K562 (cell line): Measurements from ENCODE around the gene CD52. TPM values are rescaled to one million over a fixed set of nuclear protein-coding genes. Genes with fewer than 3 reads are reported as not detected.

Experiments
- ATAC-seq: fragments of 200-7000 bp; cut with Tn5 transposase; 3 replicates; pipeline ENCODE4 v1.9.1; 2020; ENCODE audit warnings: moderate library complexity
- BruUV-seq: library from RNA; stranded (reverse); fragments of 400-500 nt; replicated peaks from 2 replicates; lab custom pipeline; 2021; lab: Mats Ljungman, UMichigan
- CTCF ChIA-PET: fragments of 300-600 bp; formaldehyde crosslinking; extraction: SDS; loops from one replicate; lab custom pipeline; 2021; ENCODE audit warnings: low intra/inter-chr PET ratio; lab: Yijun Ruan, JAX
- POLR2A ChIA-PET: fragments of 300-600, 350-650 bp; sonication (Branson Sonifier 250); formaldehyde crosslinking; extraction: SDS; loops from one replicate; lab custom pipeline; 2021; ENCODE audit warnings: antibody characterized with exemption, inconsistent platforms; lab: Yijun Ruan, JAX
- DNase-seq, 4 experiments: peaks; one replicate each; pipeline versions ENCODE4 v3.0.0 to v3.0.0-alpha.2; 2011 to 2018; ENCODE audit warnings: low spot score in 3 of 4, mixed read lengths in 3 of 4; ENCODE audit errors: extremely low read depth in 1 of 4
- FAIRE-seq: peaks from 2 replicates; lab custom pipeline; 2011; peaks lifted over from hg19 to GRCh38; lab: Jason Lieb, UNC
- H2AFZ ChIP-seq: 2 replicates; pipeline ENCODE4 v1.6.0; 2011; ENCODE audit warnings: low read depth, low read length, control low read depth, inconsistent platforms
- H3K27ac ChIP-seq: fragments of 200-600 bp; 3 replicates; pipeline ENCODE4 v1.8.0; 2011; ENCODE audit warnings: low read depth, mild to moderate bottlenecking, control low read depth, inconsistent platforms, low read length, moderate library complexity, mixed read lengths; ENCODE audit errors: extremely low read depth
- H3K27me3 ChIP-seq, 2 experiments: fragments of 300-600 bp in 1 of 2; 2 replicates in 1 of 2; 3 replicates in 1 of 2; pipeline versions ENCODE4 v1.6.0 to v1.8.0; 2011; ENCODE audit warnings: inconsistent platforms in 2 of 2, low read length in 2 of 2, mild to moderate bottlenecking in 1 of 2, mixed read lengths in 1 of 2, moderate library complexity in 1 of 2; ENCODE audit not compliant: control insufficient read depth in 2 of 2, insufficient read depth in 2 of 2
- H3K36me3 ChIP-seq: fragments of 300-600 bp; 3 replicates; pipeline ENCODE4 v1.8.0; 2011; ENCODE audit warnings: mild to moderate bottlenecking, low read length, inconsistent platforms; ENCODE audit not compliant: control insufficient read depth, insufficient read depth
- H3K4me1 ChIP-seq, 2 experiments: fragments of 200-600 bp in 1 of 2; replicated peaks in 1 of 2; 2 replicates in 1 of 2; 3 replicates in 1 of 2; pipeline versions ENCODE4 v1.5.1 to v1.8.0; 2011; ENCODE audit warnings: inconsistent platforms in 2 of 2, low read length in 2 of 2, mild to moderate bottlenecking in 1 of 2, mixed read lengths in 1 of 2, moderate library complexity in 1 of 2; ENCODE audit not compliant: control insufficient read depth in 2 of 2, insufficient read depth in 2 of 2
- H3K4me2 ChIP-seq: 2 replicates; pipeline ENCODE4 v1.6.1; 2011; ENCODE audit warnings: low read length, control low read depth, inconsistent platforms, mixed read lengths; ENCODE audit not compliant: insufficient read depth
- H3K4me3 ChIP-seq: fragments of 200-600 bp; sonication (generic), shearing (Covaris generic); 2 replicates; pipeline ENCODE4 v1.5.1; 2016; ENCODE audit warnings: control low read depth, inconsistent platforms
- H3K79me2 ChIP-seq: fragments of 200-600 bp; 3 replicates; pipeline ENCODE4 v1.8.0; 2011; ENCODE audit warnings: low read length, inconsistent platforms; ENCODE audit not compliant: control insufficient read depth, insufficient read depth
- H3K9ac ChIP-seq, 2 experiments: 2 replicates each; pipeline versions ENCODE4 v1.6.0 to v1.6.1; 2011; ENCODE audit warnings: low read depth in 2 of 2, low read length in 2 of 2, control low read depth in 1 of 2, inconsistent platforms in 1 of 2, mild to moderate bottlenecking in 1 of 2, mixed read lengths in 1 of 2; ENCODE audit not compliant: insufficient read depth in 1 of 2
- H3K9me1 ChIP-seq: one replicate; pipeline ENCODE4 v1.6.0; 2011; ENCODE audit warnings: inconsistent platforms, mild to moderate bottlenecking, low read length, moderate library complexity; ENCODE audit not compliant: control insufficient read depth, insufficient read depth
- H3K9me3 ChIP-seq: replicated peaks from 2 replicates; pipeline ENCODE4 v1.5.1; 2011; ENCODE audit warnings: low read depth, low read length, inconsistent platforms; ENCODE audit not compliant: control insufficient read depth, insufficient read depth
- H4K20me1 ChIP-seq: replicated peaks from 2 replicates; pipeline ENCODE4 v1.6.1; 2011; ENCODE audit warnings: low read length, inconsistent platforms, mixed read lengths; ENCODE audit not compliant: control insufficient read depth, insufficient read depth
- CREBBP ChIP-seq: IDR thresholded peaks from one replicate; pipeline ENCODE4 v1.6.1; 2012; ENCODE audit warnings: low read depth, mild to moderate bottlenecking, control low read depth, inconsistent platforms, low read length
- NCOR1 ChIP-seq: fragments of 450-650 bp; IDR thresholded peaks from 2 replicates; pipeline ENCODE4 v1.6.1; 2016; ENCODE audit warnings: mild to moderate bottlenecking, moderate library complexity
- NFRKB ChIP-seq: fragments of 450-650 bp; IDR thresholded peaks from 2 replicates; pipeline ENCODE4 v1.6.1; 2016; ENCODE audit warnings: low read depth
- OTX1 ChIP-seq: fragments of 450-650 bp; formaldehyde crosslinking; IDR thresholded peaks from 2 replicates; pipeline ENCODE4 v1.4.0; 2022; ENCODE audit warnings: mild to moderate bottlenecking
- SIN3B ChIP-seq: fragments of 450-650 bp; IDR thresholded peaks from 2 replicates; pipeline ENCODE4 v1.6.1; 2017; ENCODE audit warnings: low read depth, mild to moderate bottlenecking, moderate library complexity
- WGBS: fragments of 100-300 bp; shearing (Covaris generic); methylation state at CpG from one replicate; pipeline ENCODE4 v1.1.6; 2016; ENCODE audit warnings: low coverage, mixed read lengths; ENCODE audit not compliant: insufficient coverage; ENCODE audit errors: missing lambda C conversion rate; 5-methylcytosine and 5-hydroxymethylcytosine counted together
- in situ Hi-C: fragments of 300-500 bp; cut with MboI; formaldehyde crosslinking; loops from 4 replicates; pipeline ENCODE4 v1.15.0; 2018; ENCODE audit warnings: inconsistent platforms, mixed read lengths
- intact Hi-C: fragments of 100-400 bp; cut with micrococcal nuclease; formaldehyde crosslinking; loops from 2 replicates; pipeline ENCODE4 v1.14.2; 2022
- polyA plus RNA-seq, 8 experiments: library from polyadenylated mRNA; depleted of rRNA in 4 of 8; stranded (reverse) in 5 of 8; unstranded in 3 of 8; fragments of >200 nt; fragmentation: Nextera tagmentation in 2 of 8; fragmentation: Illumina TruSeq in 1 of 8; extraction: Ambion mirVana in 2 of 8; extraction: Trizol in 1 of 8; gene quantifications; 2 replicates each; pipeline versions ENCODE4 v1.2.1 to v1.2.3, GENCODE V29; 2011 to 2014; ENCODE audit warnings: inconsistent platforms in 1 of 8, missing spikeins in 1 of 8
- total RNA-seq, 7 experiments: library from RNA; depleted of rRNA in 6 of 7; stranded (reverse); fragments of >200 nt in 6 of 7; fragmentation: Illumina TruSeq in 2 of 7; extraction: Trizol in 2 of 7; gene quantifications; 2 replicates each; pipeline versions ENCODE4 v1.2.1 to v1.2.3, GENCODE V29; 2011 to 2021; ENCODE audit warnings: low replicate concordance in 1 of 7
- TF ChIP-seq, protein P1 (sequence below), 2 experiments: fragments of 200-800 bp in 1 of 2; sonication (Bioruptor generic) in 1 of 2; sonication (generic) in 1 of 2; formaldehyde crosslinking in 1 of 2; IDR thresholded peaks in 1 of 2; conservative IDR thresholded peaks in 1 of 2; 2 replicates each; pipeline versions ENCODE4 v1.5.0 to v1.6.1; 2016 to 2020; ENCODE audit warnings: missing compliant biosample characterization in 1 of 2, missing genetic modification characterization in 1 of 2, missing genetic modification reagents in 1 of 2
- TF ChIP-seq, protein P2 (sequence below), 2 experiments: fragments of 450-650 bp; IDR thresholded peaks; 2 replicates each; pipeline ENCODE4 v1.6.1; 2016
- TF ChIP-seq, protein P3 (sequence below): fragments of 450-650 bp; formaldehyde crosslinking; IDR thresholded peaks from 2 replicates; pipeline ENCODE4 v1.4.0; 2022; ENCODE audit warnings: missing genetic modification characterization
- TF ChIP-seq, protein P4 (sequence below): fragments of 200-800 bp; sonication (Bioruptor generic); IDR thresholded peaks from 2 replicates; pipeline ENCODE4 v1.6.1; 2017; ENCODE audit warnings: missing genetic modification characterization, missing compliant biosample characterization
- TF ChIP-seq, protein P5 (sequence below): fragments of 450-650 bp; formaldehyde crosslinking; IDR thresholded peaks from 2 replicates; pipeline ENCODE4 v1.4.0; 2020; ENCODE audit warnings: mild to moderate bottlenecking, mixed read lengths
- TF ChIP-seq, protein P6 (sequence below): sonication (generic); formaldehyde crosslinking; IDR thresholded peaks from 2 replicates; pipeline ENCODE4 v1.8.0; 2022; ENCODE audit warnings: mild to moderate bottlenecking, missing genetic modification reagents

The CD52 gene
- total and polyA plus RNA-seq, 9 of the 15 experiments (the other 6 are each of a cell fraction or from before 2014, with no cell fraction given) = 34.9 to 488 (median 173) TPM

DNA sequence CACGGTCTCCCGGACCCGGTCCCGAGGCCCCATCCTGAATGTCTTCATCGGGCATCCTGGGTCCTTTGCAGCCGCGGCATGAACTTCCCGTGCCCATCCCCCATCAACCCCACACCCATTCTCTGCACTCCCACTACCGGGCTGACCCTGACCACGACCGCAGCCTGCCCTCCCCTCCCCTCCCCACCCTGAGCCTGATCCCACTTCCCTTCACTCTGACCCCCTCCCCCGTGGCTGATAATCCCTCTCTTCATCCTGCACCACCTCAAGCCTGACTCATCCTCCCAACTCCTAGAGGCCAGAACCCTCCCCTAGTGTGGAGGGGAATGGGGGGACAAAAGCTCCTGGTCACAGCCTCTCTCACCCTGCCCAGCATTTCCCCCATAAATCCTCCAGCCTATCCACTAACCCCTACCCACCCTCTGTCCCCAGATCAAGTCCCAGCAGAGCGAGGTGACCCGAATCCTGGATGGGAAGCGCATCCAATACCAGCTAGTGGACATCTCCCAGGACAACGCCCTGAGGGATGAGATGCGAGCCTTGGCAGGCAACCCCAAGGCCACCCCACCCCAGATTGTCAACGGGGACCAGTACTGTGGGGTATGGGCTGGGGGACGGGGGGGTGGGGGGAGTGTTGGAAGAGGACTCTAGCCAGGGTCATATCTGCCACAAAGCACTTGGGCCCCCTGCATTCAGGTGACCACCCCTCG is 37.3 kb upstream of the CD52 start:
- WGBS = 57% methylated on average over 8 of the region's 20 CpGs
- Histone ChIP-seq H3K36me3 (peaks cover 74% of the 10 kb centered on the region), H3K9ac (peak overlapping the region; percentile 62 to 92), H4K20me1 (0 out of 2 replicates have a peak, but pooled peaks cover 4% of the 10 kb centered on the region), H3K27me3 (no peaks in the 10 kb centered on the region), H3K9me3 (no peaks in the 10 kb centered on the region), H3K4me1 (peaks cover 83 to 85% of the 10 kb centered on the region in 2 experiments), H3K79me2 (peaks cover 24% of the 10 kb centered on the region; the same call in 2 of the 3 replicates), H3K27ac (peak overlapping the region; percentile 81), H2AFZ (peak overlapping the region; percentile 71; the same call in 1 of the 2 replicates), H3K9me1 (peaks cover 5% of the 10 kb centered on the region), H3K4me3 (peak overlapping the region; percentile 47), H3K4me2 (peak overlapping the region; percentile 85)
- ATAC-seq = peak; percentile 1
- ChIA-PET CTCF (interaction anchor here (0.8 to 1.5 kb wide), 2 partner anchors 8 to 83 kb away, joined by 3 read pairs; no protein-coding TSS in a partner anchor), POLR2A (interaction anchor here (0.6 to 1.6 kb wide), 12 partner anchors 8 to 412 kb away, joined by 3 to 6 read pairs (median 3); no protein-coding TSS in a partner anchor)
- in situ Hi-C loops (no loop called here), intact Hi-C loops (no loop called here)
- peak; percentile 32 for FAIRE-seq
- BruUV-seq = no TSS peak
- peak; percentile 74 to 87 (median 82) for DNase-seq
- TF ChIP-seq, protein P1, sequence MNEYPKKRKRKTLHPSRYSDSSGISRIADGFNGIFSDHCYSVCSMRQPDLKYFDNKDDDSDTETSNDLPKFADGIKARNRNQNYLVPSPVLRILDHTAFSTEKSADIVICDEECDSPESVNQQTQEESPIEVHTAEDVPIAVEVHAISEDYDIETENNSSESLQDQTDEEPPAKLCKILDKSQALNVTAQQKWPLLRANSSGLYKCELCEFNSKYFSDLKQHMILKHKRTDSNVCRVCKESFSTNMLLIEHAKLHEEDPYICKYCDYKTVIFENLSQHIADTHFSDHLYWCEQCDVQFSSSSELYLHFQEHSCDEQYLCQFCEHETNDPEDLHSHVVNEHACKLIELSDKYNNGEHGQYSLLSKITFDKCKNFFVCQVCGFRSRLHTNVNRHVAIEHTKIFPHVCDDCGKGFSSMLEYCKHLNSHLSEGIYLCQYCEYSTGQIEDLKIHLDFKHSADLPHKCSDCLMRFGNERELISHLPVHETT (CRISPR knock-in tag; conservative IDR thresholded peaks at IDR 0.05 in 1 of 2, IDR thresholded peaks at IDR 0.05 in 1 of 2) = peak in 1 of 2 experiments; percentile 37; a peak in 1 of 4 replicates
- TF ChIP-seq CREBBP = no peak
- TF ChIP-seq, protein P2, sequence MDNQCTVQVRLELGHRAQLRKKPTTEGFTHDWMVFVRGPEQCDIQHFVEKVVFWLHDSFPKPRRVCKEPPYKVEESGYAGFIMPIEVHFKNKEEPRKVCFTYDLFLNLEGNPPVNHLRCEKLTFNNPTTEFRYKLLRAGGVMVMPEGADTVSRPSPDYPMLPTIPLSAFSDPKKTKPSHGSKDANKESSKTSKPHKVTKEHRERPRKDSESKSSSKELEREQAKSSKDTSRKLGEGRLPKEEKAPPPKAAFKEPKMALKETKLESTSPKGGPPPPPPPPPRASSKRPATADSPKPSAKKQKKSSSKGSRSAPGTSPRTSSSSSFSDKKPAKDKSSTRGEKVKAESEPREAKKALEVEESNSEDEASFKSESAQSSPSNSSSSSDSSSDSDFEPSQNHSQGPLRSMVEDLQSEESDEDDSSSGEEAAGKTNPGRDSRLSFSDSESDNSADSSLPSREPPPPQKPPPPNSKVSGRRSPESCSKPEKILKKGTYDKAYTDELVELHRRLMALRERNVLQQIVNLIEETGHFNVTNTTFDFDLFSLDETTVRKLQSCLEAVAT (IDR thresholded peaks at IDR 0.05) = peak in 1 of 2 experiments; percentile 68; a peak in 2 of 4 replicates
- TF ChIP-seq, protein P3, sequence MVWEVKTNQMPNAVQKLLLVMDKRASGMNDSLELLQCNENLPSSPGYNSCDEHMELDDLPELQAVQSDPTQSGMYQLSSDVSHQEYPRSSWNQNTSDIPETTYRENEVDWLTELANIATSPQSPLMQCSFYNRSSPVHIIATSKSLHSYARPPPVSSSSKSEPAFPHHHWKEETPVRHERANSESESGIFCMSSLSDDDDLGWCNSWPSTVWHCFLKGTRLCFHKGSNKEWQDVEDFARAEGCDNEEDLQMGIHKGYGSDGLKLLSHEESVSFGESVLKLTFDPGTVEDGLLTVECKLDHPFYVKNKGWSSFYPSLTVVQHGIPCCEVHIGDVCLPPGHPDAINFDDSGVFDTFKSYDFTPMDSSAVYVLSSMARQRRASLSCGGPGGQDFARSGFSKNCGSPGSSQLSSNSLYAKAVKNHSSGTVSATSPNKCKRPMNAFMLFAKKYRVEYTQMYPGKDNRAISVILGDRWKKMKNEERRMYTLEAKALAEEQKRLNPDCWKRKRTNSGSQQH (CRISPR knock-in tag) = 0 out of 2 replicates have a peak, but pooled peaks have one; percentile 8
- 0 out of 2 replicates have a peak, but pooled peaks have one; percentile 12 for TF ChIP-seq SIN3B
- TF ChIP-seq, protein P4, sequence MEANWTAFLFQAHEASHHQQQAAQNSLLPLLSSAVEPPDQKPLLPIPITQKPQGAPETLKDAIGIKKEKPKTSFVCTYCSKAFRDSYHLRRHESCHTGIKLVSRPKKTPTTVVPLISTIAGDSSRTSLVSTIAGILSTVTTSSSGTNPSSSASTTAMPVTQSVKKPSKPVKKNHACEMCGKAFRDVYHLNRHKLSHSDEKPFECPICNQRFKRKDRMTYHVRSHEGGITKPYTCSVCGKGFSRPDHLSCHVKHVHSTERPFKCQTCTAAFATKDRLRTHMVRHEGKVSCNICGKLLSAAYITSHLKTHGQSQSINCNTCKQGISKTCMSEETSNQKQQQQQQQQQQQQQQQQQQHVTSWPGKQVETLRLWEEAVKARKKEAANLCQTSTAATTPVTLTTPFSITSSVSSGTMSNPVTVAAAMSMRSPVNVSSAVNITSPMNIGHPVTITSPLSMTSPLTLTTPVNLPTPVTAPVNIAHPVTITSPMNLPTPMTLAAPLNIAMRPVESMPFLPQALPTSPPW (CRISPR knock-in tag) = peak; percentile 47; the same call in 1 of the 2 replicates
- TF ChIP-seq, protein P5, sequence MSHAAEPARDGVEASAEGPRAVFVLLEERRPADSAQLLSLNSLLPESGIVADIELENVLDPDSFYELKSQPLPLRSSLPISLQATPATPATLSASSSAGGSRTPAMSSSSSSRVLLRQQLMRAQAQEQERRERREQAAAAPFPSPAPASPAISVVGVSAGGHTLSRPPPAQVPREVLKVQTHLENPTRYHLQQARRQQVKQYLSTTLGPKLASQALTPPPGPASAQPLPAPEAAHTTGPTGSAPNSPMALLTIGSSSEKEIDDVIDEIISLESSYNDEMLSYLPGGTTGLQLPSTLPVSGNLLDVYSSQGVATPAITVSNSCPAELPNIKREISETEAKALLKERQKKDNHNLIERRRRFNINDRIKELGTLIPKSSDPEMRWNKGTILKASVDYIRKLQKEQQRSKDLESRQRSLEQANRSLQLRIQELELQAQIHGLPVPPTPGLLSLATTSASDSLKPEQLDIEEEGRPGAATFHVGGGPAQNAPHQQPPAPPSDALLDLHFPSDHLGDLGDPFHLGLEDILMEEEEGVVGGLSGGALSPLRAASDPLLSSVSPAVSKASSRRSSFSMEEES (CRISPR knock-in tag) = no peak
- no peak for TF ChIP-seq OTX1 (CRISPR knock-in tag)
- TF ChIP-seq NFRKB = no peak
- TF ChIP-seq, protein P6, sequence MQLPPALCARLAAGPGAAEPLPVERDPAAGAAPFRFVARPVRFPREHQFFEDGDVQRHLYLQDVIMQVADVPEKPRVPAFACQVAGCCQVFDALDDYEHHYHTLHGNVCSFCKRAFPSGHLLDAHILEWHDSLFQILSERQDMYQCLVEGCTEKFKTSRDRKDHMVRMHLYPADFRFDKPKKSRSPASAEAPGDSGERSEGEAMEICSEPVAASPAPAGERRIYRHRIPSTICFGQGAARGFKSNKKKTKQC = peak; percentile 74; the same call in 1 of the 2 replicates
- peak; percentile 60 for TF ChIP-seq NCOR1
